CD4-positive, alpha-beta T cell treated with Interleukin-4 for 1 hour (primary cell): ENCODE results near the gene COP1.
"Not testable (repeated sequence)": the region's sequence is repeated elsewhere in the genome, so short reads cannot be mapped to it uniquely, and the experiment has no call there.

ENCODE experiments used
- DNase-seq, 2 donors: peaks; one replicate each; pipeline ENCODE4 v3.0.0-alpha.2; 2020 to 2022

Gene COP1

DNA sequence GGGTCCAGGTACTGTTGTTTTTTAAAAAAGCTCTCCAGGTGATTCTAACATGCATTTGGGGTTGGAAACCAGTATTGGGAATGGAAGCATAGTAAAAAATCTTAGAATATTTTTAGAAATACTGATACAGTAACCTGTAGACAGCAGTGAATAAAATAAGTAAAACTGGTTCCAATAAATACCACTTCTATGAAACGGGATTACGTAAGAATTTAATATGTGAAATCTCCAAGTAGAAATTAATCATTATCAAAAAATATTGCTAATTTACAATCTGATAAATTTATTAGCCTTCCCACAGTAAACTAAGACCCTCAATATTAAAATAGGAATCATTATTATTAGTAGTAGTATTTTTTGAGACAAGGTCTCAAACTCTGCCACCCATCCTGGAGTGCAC, 177.5 kb downstream of the COP1 start:
- DNase-seq = no peak

DNA sequence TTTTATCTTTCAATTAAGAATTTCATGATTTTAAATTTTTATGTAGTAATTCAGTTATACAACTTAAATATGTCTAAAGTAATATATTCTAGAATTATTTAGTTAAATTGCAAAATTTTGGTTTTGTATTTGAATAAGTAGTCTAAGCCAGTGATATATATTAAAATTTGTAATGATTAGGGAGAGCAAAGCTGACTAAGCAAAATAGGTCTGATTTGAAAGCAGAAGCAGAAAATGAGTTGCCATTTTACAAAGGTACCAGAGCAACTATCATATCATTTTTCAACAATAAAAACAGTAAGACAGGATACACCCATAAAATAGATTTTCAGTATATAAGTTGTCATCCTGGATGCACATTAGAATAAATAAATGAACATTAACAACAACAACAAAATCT, 177.9 kb downstream of the COP1 start:
- DNase-seq = no peak

DNA sequence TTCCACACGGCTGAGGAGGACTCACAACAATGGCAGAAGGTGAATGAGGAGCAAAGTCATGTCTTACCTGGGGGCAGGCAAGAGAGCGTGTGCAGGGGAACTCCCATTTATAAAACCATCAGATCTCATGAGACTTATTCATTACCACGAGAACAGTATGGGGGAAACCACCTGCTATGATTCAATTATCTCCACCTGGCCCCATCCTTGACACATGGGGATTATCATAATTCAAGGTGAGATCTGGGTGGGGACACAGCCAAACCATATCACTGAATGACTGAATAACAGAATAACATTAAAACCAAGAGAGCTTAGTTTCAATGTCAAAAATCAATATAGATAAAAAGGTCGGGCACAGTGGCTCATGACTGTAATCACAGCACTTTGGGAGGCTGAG, 179.2 kb downstream of the COP1 start:
- DNase-seq = not testable (repeated sequence)

DNA sequence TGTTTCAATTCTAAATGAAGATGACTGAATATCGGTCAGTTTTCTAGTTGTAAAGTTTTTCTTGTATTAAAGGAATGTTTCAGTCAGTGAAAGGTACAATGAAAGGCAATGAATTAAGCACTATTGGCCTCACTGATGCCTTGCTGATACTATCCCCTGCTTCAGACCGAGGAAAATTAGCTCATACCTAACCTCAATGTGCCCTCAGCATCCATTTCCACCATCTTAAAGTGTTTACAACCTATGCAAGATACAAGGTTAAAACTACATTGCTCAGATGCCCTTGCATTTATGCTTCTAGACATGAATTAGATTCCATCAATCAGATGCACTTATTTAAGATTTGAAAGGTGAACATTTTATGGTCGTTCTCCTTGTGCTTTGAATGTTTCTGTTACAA, 184.5 kb downstream of the COP1 start:
- no peak for DNase-seq

DNA sequence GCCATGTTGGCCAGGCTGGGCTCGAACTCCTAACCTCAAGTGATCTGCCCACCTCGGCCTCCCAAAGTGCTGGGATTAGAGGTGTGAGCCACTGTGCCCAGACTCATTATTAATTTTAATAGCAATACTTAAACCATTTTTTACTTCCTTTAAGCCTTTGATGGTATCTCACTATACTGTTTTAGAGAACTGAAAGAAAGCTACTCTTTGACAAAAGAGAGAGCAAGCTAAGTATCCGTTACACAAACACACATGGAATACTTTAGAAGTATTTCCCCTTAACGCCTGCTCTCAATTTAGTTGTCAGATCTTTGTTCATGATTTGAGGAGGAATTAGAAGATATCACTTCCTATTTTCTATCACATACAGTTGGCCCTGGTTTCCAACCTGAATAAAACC, 189.4 kb downstream of the COP1 start:
- no peak for DNase-seq

DNA sequence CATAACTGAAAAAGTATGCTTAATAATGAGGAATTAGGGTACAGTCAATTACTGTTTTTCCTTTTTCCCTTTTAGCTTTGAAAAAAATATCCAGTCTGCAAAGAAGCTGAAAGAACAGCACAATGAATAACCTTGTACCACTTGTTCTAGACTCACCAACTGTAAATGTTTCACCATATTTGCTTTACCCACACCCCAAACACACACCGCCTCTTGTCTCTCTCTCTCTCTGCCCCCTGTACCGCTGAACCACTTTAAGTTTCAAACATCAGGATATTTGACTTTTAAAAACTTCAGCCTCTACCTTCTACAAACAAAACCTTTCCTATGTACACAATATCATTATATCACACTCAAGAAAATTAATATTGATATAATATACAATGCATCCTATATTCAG, 197.1 kb downstream of the COP1 start:
- no peak for DNase-seq

DNA sequence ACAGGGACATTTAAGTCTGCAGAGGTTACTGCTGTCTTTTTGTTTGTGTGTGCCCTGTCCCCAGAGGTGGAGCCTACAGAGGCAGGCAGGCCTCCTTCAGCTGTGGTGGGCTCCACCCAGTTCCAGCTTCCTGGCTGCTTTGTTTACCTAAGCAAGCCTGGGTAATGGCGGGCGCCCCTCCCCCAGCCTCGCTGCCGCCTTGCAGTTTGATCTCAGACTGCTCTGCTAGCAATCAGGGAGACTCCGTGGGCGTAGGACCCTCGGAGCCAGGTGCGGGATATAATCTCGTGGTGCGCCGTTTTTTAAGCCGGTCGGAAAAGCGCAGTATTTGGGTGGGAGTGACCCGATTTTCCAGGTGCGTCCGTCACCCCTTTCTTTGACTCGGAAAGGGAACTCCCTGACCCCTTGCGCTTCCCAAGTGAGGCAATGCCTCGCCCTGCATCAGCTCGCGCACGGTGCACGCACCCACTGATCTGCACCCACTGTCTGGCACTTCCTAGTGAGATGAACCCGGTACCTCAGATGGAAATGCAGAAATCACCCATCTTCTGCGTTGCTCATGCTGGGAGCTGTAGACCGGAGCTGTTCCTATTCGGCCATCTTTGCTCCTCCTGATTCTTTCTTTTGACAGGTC, 199.2 kb downstream of the COP1 start:
- not testable (repeated sequence) for DNase-seq

DNA sequence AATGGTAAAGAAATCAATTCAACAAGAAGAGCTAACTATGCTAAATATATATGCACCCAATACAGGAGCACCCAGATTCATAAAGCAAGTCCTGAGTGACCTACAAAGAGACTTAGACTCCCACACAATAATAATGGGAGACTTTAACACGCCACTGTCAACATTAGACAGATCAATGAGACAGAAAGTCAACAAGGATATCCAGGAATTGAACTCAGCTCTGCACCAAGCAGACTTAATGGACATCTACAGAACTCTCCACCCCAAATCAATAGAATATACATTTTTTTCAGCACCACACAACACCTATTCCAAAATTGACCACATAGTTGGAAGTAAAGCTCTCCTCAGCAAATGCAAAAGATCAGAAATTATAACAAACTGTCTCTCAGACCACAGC, 212.4 kb downstream of the COP1 start:
- DNase-seq = not testable (repeated sequence)

DNA sequence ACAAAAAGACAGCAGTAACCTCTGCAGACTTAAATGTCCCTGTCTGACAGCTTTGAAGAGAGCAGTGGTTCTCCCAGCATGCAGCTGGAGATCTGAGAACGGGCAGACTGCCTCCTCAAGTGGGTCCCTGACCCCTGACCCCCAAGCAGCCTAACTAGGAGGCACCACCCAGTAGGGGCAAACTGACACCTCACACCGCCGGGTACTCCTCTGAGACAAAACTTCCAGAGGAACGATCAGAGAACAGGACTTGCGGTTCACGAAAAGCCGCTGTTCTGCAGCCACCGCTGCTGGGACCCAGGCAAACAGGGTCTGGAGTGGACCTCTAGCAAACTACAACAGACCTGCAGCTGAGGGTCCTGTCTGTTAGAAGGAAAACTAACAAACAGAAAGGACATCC, 214.3 kb downstream of the COP1 start:
- DNase-seq = not testable (repeated sequence)

DNA sequence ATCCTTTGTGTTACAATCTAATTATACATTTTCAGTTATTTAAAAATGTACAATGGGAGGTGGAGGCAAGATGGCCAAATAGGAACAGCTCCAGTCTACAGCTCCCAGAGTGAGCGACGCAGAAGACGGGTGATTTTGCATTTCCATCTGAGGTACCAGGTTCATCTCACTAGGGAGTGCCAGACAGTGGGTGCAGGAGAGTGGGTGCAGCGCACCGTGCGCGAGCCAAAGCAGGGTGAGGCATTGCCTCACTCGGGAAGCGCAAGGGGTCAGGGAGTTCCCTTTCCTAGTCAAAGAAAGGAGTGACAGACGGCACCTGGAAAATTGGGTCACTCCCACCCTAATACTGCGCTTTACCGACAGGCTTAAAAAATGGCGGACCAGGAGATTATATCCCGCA, 214.9 kb downstream of the COP1 start:
- DNase-seq = not testable (repeated sequence)

DNA sequence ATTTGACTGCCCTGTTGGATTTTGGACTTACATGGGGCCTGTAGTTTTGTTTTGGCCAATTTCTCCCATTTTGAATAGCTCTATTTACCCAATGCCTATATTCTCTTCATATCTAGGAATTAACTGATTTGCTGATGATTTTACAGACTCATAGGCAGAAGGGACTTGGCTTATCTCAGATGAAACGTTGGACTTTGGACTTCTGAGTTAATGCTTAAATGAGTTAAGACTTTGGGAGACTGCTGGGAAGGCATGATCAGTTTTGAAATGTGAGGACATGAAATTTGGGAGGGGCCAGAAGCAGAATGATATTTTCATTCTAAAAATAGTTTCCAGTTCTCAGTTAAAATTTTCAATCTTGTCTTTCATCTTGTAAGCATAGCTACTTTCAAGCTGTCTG, 222.3 kb downstream of the COP1 start:
- DNase-seq = no peak

DNA sequence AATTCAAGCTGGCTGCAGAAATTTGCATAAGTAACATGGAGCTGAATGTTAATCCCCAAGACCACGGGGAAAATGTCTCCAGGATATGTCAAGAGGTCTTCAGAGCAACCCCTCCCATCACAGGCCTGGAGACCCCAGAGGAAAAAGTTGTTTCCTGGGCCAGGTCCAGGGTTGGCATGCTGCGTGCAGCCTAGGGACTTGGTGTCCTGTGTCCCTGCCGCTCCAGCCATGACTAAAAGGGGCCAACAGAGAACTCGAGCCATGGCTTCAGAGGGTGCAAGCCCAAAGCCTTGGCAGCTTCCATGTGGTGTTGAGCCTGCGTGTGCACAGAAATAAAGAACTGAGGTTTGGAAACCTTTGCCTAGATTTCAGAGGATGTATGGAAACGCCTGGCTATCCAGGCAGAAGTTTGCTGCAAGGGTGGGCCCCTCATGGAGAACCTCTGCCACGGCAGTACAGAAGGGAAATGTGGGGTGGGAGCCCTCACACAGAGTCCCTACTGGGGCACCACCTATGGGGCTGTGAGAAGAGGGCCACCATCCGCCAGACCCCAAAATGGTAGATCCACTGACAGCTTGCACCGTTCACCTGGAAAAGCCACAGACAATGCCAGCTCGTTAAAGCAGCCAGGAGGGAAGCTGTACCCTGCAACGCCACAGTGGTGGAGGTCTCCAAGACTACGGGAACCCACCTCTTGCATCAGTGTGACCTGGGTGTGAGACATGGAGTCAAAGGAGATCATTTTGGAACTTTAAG, 222.9 kb downstream of the COP1 start:
- DNase-seq = no peak

DNA sequence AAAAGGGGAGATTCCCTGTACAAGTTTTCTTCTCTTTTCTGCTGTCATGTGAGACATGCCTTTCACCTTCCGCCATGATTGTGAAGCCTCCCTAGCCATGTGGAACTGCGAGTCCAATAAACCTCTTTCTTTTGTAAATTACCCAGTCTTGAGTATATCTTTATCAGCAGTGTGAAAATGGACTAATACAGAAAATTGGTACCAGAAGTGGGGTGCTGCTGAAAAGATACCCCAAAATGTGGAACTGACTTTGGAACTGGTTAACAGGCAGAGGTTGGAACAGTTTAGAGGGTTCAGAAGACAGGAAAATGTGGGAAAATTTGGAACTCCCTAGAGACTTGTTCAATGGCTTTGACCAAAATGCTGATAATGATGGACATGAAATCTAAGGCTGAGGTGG, 223.7 kb downstream of the COP1 start:
- DNase-seq = not testable (repeated sequence)

DNA sequence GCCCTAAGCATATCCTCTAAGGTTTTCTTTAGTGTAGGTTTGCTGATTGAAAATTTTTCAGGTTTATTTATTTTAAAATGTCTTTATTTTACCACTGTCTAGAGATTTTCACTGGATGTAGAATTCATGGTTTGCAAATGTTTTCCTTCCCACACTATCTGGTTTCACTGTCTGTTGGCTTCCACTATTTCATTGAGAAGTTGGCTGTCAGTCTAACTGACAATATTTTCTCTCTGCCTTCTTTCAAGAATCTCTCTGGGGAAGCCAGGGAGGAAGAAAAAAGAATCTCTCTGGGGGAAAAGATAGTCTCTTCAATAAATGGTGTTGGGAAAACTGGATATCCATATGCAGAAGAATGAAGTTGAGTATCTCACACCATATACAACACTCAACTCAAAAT, 226.0 kb downstream of the COP1 start:
- no peak for DNase-seq

DNA sequence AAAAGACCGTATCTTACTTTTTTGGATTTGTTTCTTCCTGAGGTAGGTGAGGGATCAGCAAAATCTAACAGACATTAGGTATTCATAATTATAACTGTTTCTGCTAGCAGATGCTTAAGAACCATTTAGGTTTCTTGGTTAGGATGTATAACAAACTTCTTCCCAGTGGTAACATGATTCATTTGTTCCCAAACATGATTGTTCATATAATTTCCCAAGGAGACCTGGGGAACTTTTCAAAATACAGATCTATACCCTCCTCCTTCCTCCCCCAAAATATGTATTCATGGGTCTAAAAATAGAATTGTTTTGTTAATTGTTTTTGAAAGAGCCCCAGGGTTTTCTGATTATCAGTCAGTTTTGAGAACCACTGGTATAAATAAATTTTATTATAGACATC, 228.2 kb downstream of the COP1 start:
- no peak for DNase-seq

DNA sequence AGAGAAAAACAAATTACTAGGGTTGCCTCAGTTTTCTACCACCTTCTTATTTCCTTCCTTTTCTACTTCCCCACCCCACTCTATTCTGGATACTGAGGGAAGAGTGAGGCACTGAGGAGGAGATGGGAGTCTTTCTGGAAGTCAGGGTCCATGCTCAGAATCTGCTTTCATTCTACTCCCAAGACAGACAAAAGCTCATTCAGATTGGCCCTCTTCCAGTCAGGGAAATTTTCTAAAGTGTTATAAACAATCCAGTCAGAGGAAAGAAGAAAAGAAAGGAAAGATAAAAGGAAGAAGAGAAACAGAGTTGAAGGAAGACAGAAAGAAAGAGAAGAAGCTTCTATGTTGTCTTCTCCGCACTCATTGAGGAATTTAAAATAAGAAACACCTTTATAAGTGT, 228.6 kb downstream of the COP1 start:
- DNase-seq = no peak

DNA sequence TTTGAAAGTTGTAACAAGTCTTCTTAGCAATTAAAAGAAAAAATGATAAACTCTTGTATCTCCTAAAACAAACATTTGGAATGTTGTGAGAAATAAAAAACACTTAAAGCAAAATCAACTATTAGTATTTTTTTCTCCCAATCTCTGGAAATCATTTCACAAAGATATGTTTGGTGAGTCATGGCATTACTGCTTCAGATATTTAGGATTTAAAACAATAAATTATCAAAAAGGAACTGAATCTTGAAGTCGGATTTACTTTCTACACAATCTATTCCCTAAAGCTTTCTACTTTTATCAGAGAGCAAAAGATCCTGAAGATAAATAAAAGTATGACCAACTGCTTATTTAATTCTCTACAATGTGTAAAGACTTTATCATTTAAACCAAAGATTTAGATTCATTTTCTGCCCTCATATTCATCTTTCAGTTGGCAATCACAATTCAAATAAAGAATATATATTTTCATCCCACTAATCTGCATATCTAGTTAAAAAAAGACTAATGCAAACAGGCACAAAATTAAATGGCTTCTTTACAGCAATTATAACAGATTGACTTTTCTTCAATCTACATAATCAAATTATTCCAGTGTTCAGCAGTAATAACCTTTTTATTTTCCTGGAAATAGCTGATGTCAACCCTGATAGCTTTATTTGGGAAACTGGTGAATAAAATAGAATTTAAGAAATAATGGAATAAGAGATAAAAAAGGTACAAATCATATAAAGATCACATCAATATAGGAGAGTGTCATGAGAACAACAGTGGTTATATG, 230.0 kb downstream of the COP1 start:
- no peak for DNase-seq

DNA sequence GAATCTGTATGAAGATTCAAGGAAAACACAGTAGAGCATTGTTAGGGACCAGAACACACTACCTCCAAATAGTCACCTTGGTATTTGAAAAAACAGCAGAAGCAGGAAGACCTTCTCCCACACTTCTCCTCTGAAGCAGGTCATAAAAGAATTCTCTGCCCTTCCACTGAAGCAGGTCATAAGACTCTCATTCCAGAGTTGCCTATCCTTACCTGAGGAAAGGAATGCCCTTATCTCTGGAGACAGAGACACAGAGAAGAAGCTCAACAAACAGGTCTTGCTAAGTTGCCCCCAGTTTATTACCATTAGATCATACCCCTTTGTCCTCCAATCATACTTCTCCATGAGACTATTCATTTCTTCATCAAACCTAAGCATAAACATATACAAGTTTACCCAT, 237.9 kb downstream of the COP1 start:
- no peak for DNase-seq

DNA sequence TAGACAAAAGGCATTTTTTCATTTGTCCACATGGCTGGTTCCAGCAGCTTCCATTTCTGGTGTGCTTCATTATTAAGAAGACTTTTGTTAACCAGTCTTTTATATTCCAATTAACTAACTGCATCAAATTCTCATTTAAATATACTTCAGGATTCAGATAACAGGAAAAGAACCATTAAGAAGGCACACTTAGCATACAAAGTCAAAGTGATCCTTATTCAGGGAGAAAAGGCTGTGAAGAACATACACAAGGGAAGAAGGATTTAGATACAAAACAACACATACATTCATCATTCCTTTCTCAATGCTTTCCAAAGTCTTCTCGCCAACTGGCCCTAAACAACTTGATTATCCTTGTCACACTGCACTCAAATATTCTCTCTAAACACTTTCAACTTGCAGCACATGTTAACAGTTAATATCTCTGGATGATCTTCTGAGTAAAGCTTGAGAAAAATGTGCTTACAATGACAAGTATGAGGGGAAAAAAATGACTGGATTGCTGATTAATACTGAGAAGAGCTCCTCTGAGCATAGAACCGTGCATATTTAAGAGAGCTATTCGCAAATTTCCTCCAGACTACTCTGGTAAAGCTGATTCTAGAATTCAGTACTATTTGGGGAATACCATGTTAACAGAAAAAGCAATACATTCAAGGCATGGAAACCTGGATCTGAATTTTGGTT, 238.5 kb downstream of the COP1 start:
- no peak for DNase-seq

DNA sequence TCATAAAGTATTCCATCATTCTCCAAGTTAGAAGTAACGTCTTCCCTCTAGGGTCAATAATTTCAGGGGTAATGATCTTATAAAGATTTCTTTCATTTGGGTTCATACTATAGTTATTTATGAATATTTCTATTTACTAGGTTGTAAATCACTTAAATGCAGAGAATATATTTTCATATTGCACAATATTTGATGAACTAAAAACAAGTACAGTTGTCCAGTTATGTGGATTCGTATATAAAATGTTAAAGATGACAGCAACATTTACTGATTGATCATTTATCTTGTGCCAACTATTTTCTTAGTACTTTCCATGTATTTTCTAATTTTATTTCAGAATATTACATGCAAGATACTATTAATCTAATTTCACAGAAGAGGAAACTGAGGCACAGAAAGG, 243.3 kb downstream of the COP1 start:
- no peak for DNase-seq

DNA sequence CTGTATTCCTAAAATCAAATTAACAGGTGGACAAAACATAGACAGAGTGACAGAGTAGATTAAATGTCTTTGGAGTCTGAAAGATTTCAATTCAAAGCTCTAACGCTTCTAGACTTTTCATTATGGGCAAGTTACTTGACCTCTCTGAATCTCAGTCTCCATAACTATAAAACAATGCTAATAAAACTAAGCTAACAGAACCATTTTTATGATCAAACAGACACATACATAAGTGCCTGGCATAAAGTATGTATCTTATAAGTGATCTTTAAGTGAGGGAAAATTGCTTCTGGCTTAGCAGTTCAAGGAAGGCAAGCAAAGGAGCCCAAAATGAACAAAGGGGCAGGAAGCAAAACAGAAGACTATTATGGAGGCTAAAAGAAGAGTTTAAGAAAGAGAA, 246.9 kb downstream of the COP1 start:
- no peak for DNase-seq

DNA sequence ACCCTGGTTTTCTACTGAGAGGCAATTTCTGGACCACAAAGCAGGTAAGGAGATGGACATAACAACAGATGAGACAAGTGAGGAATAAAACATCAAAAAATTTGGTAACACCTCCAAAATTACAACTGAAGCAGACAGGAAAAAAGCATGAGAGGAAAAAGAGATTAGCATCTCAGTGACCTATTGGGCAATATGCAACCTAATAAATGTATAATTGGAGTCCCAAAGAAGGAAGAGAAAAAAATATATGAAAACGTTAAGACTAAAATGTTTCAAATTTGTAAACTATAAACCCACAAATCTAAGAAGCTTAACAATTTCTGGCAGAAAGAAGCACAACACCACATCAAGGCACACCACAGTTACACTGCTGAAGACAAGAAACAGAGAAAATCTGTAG, 255.5 kb downstream of the COP1 start:
- DNase-seq = no peak

DNA sequence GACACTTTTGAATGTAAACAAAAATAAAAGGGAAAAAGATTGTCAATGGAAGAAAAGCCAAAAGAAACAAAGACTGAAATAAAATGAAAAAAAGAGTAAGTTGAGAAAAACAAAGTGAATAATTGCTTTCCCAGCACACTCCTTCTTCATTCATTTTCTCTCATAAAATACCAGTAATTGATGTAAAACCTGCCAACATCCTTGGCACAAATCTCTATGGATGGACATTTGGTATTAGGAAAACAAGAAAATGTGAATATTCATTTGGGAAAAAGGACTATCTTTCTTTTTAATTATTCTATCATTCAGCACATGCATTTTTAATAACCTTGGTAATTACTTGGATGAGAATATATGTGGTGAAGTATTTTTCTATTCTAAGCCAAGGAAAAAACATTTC, 259.3 kb downstream of the COP1 start:
- DNase-seq = no peak

DNA sequence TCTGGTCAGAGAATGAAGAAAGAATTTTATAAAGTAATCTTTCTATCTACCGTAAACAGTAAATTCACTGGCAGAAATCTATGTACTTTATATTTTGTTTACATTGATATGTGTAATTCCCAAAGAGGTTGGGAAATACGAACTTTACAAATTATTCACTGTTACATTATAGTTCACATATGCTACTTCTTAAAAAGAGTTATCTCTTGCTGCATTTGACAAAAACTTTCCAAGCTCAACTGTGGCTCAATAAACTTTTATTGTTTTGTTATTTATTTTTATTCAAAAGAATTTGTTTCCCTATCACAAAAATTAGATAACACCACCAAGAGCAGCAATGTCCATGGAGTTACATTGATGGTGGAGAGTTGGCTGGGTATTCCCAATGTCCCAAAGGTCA, 262.5 kb downstream of the COP1 start:
- DNase-seq = no peak
